CD14-positive monocyte (primary cell): ENCODE measurements around the gene SLC25A36. TPM values are rescaled to one million over a fixed set of nuclear protein-coding genes. Genes with fewer than 3 reads are reported as not detected.

ENCODE experiments used
- DNase-seq, 3 donors: peaks; one replicate each; pipeline ENCODE4 v3.0.0-alpha.2; 2011 to 2022
- H2AFZ ChIP-seq: 2 replicates; pipeline ENCODE4 v1.6.0; 2012; ENCODE audit warnings: mild to moderate bottlenecking, low read depth, low read length, inconsistent platforms; ENCODE audit not compliant: insufficient read depth, poor library complexity, severe bottlenecking
- H3K27ac ChIP-seq, 2 donors: 1 replicate in 1 of 2; 2 replicates in 1 of 2; pipeline ENCODE4 v1.5.1; 2012 to 2013; ENCODE audit warnings: low read length in 2 of 2, control low read depth in 1 of 2, inconsistent platforms in 1 of 2, low read depth in 1 of 2, mild to moderate bottlenecking in 1 of 2
- H3K27me3 ChIP-seq, 2 donors: one replicate each; pipeline versions ENCODE4 v1.6.0 to v1.6.1; 2011 to 2013; ENCODE audit warnings: low read length in 2 of 2; ENCODE audit not compliant: control insufficient read depth in 2 of 2, insufficient read depth in 2 of 2
- H3K36me3 ChIP-seq, 2 donors: replicated peaks in 1 of 2; 1 replicate in 1 of 2; 2 replicates in 1 of 2; pipeline versions ENCODE4 v1.5.1 to v1.6.1; 2012 to 2013; ENCODE audit warnings: low read length in 2 of 2, control low read depth in 1 of 2, inconsistent platforms in 1 of 2, mild to moderate bottlenecking in 1 of 2; ENCODE audit not compliant: insufficient read depth in 2 of 2, control insufficient read depth in 1 of 2
- H3K4me1 ChIP-seq, 2 donors: 1 replicate in 1 of 2; 2 replicates in 1 of 2; pipeline versions ENCODE4 v1.5.1 to v1.6.1; 2012 to 2013; ENCODE audit warnings: low read length in 2 of 2, control low read depth in 1 of 2, inconsistent platforms in 1 of 2, mild to moderate bottlenecking in 1 of 2, moderate library complexity in 1 of 2; ENCODE audit not compliant: insufficient read depth in 2 of 2, control insufficient read depth in 1 of 2
- H3K4me2 ChIP-seq: replicated peaks from 2 replicates; pipeline ENCODE3; 2012; ENCODE audit warnings: low read length, moderate library complexity, mild to moderate bottlenecking; ENCODE audit not compliant: poor library complexity, severe bottlenecking; ENCODE audit errors: extremely low read depth
- H3K4me3 ChIP-seq, 3 experiments: fragments of 200-600 bp in 1 of 3; sonication (generic) in 1 of 3; replicated peaks in 1 of 3; 1 replicate in 2 of 3; 2 replicates in 1 of 3; pipeline ENCODE4 v1.5.1; 2011 to 2013; ENCODE audit warnings: low read length in 3 of 3, mild to moderate bottlenecking in 3 of 3, control low read depth in 2 of 3, low read depth in 2 of 3, inconsistent platforms in 1 of 3, moderate library complexity in 1 of 3
- H3K79me2 ChIP-seq: 2 replicates; pipeline ENCODE4 v1.6.0; 2012; ENCODE audit warnings: mild to moderate bottlenecking, control low read depth, inconsistent platforms, low read length, moderate library complexity; ENCODE audit not compliant: insufficient read depth
- H3K9ac ChIP-seq: 2 replicates; pipeline ENCODE4 v1.6.0; 2017; ENCODE audit warnings: low read length, mild to moderate bottlenecking; ENCODE audit not compliant: insufficient read depth, poor library complexity, severe bottlenecking
- H3K9me3 ChIP-seq, 2 donors: replicated peaks in 1 of 2; 1 replicate in 1 of 2; 2 replicates in 1 of 2; pipeline versions ENCODE4 v1.5.1 to v1.6.1; 2012 to 2013; ENCODE audit warnings: low read length in 2 of 2, control low read depth in 1 of 2; ENCODE audit not compliant: control insufficient read depth in 1 of 2, insufficient read depth in 1 of 2
- H4K20me1 ChIP-seq: 2 replicates; pipeline ENCODE4 v1.6.0; 2012; ENCODE audit warnings: mild to moderate bottlenecking, low read length, control low read depth, moderate library complexity; ENCODE audit not compliant: insufficient read depth
- H3K27ac Mint-ChIP-seq, 7 donors: one replicate each; pipeline ENCODE4 v1.8.0; 2020; ENCODE audit warnings: mild to moderate bottlenecking in 7 of 7, mixed read lengths in 7 of 7, moderate library complexity in 6 of 7, inconsistent platforms in 2 of 7
- H3K27me3 Mint-ChIP-seq, 3 donors: one replicate each; pipeline ENCODE4 v1.8.0; 2021 to 2022; ENCODE audit warnings: low read depth in 3 of 3, mild to moderate bottlenecking in 3 of 3, mixed read lengths in 3 of 3, moderate library complexity in 3 of 3, inconsistent platforms in 1 of 3
- H3K36me3 Mint-ChIP-seq, 2 donors: one replicate each; pipeline ENCODE4 v1.8.0; 2020; ENCODE audit warnings: mixed read lengths in 2 of 2, inconsistent platforms in 1 of 2, mild to moderate bottlenecking in 1 of 2
- H3K4me1 Mint-ChIP-seq: one replicate; pipeline ENCODE4 v1.8.0; 2020; ENCODE audit warnings: mild to moderate bottlenecking, mixed read lengths
- H3K4me3 Mint-ChIP-seq, 2 donors: one replicate each; pipeline ENCODE4 v1.8.0; 2020; ENCODE audit warnings: mild to moderate bottlenecking in 2 of 2, mixed read lengths in 2 of 2, moderate library complexity in 1 of 2
- H3K9me3 Mint-ChIP-seq, 7 donors: one replicate each; pipeline ENCODE4 v1.8.0; 2020 to 2022; ENCODE audit warnings: mixed read lengths in 7 of 7, mild to moderate bottlenecking in 6 of 7, moderate library complexity in 6 of 7, inconsistent platforms in 2 of 7
- CTCF ChIP-seq: fragments of 200-600 bp; IDR thresholded peaks from one replicate; pipeline ENCODE4 v1.8.0; 2022; ENCODE audit warnings: antibody characterized with exemption, mild to moderate bottlenecking
- WGBS: methylation state at CpG from one replicate; pipeline ENCODE4 v1.1.5; 2013; ENCODE audit warnings: missing lambda C conversion rate; ENCODE audit not compliant: insufficient coverage; 5-methylcytosine and 5-hydroxymethylcytosine counted together
- intact Hi-C, 2 donors: fragments of 100-400 bp; cut with micrococcal nuclease; formaldehyde crosslinking; loops; one replicate each; pipeline versions ENCODE4 v1.15.0 to v1.15.1; 2023
- polyA plus RNA-seq, 3 donors: library from polyadenylated mRNA; depleted of rRNA in 1 of 3; unstranded in 2 of 3; stranded (reverse) in 1 of 3; fragments of 300-500 nt in 2 of 3; fragments of >200 nt in 1 of 3; fragmentation: Illumina TruSeq in 2 of 3; gene quantifications; 1 replicate in 2 of 3; 2 replicates in 1 of 3; pipeline ENCODE4 v1.2.3, GENCODE V29; 2012 to 2021

The SLC25A36 gene
- polyA plus RNA-seq, 3 donors, result 20.4 to 30.3 (median 20.6) TPM

- no peaks in the 10 kb centered on the region for H4K20me1 ChIP-seq
- peaks cover 0 to under 1% (median under 1%) of the 10 kb centered on the region in 3 donors for H3K27me3 Mint-ChIP-seq
- no peaks in the 10 kb centered on the region for H3K9me3 Mint-ChIP-seq
- H3K4me1 Mint-ChIP-seq, result peaks cover 3% of the 10 kb centered on the region
- no peaks in the 10 kb centered on the region for H3K27me3 ChIP-seq
- no peak overlapping the region for H3K27ac Mint-ChIP-seq
- intact Hi-C loops, result no loop called here
- no peak overlapping the region for H3K4me3 ChIP-seq
- no peaks in the 10 kb centered on the region for H3K4me1 ChIP-seq
- no peak overlapping the region for H3K4me2 ChIP-seq
- no peak for TF ChIP-seq CTCF
- no peak overlapping the region for H3K27ac ChIP-seq
- DNase-seq, result no peak
- WGBS, result 71% methylated on average over 1 of the region's 4 CpGs
- H3K36me3 ChIP-seq, result no peaks in the 10 kb centered on the region
- H3K9ac ChIP-seq, result no peak overlapping the region
- no peak overlapping the region for H2AFZ ChIP-seq
- H3K9me3 ChIP-seq, result no peaks in the 10 kb centered on the region
- H3K79me2 ChIP-seq, result no peaks in the 10 kb centered on the region
- no peaks in the 10 kb centered on the region for H3K36me3 Mint-ChIP-seq
- H3K4me3 Mint-ChIP-seq, result no peak overlapping the region
These were observed 27.2 kb upstream of the SLC25A36 start for GRCh38 chr3:140914384-140914945.

- H4K20me1 ChIP-seq, result no peaks in the 10 kb centered on the region
- H3K4me3 Mint-ChIP-seq, result no peak overlapping the region
- H3K4me1 ChIP-seq, result no peaks in the 10 kb centered on the region
- DNase-seq, result no peak
- H3K27ac Mint-ChIP-seq, result peak overlapping the region in 1 of 7 donors; percentile 59
- H3K27me3 Mint-ChIP-seq, result peaks cover 0 to 3% (median 2%) of the 10 kb centered on the region in 3 donors
- H3K27me3 ChIP-seq, result no peaks in the 10 kb centered on the region
- no peaks in the 10 kb centered on the region for H3K9me3 Mint-ChIP-seq
- no peaks in the 10 kb centered on the region for H3K36me3 ChIP-seq
- no peak for TF ChIP-seq CTCF
- no peak overlapping the region for H3K9ac ChIP-seq
- intact Hi-C loops, result no loop called here
- no peak overlapping the region for H3K4me2 ChIP-seq
- H3K4me1 Mint-ChIP-seq, result no peaks in the 10 kb centered on the region
- no peak overlapping the region for H3K4me3 ChIP-seq
- H2AFZ ChIP-seq, result no peak overlapping the region
- no peak overlapping the region for H3K27ac ChIP-seq
- H3K9me3 ChIP-seq, result no peaks in the 10 kb centered on the region
- H3K79me2 ChIP-seq, result no peaks in the 10 kb centered on the region
- no peaks in the 10 kb centered on the region for H3K36me3 Mint-ChIP-seq
These were observed 25.0 kb upstream of the SLC25A36 start for GRCh38 chr3:140916603-140917002.
